Stimulated activated CD8-positive, alpha-beta memory T cell treated with anti-CD3 and anti-CD28 coated beads, Interleukin-7, amount 100 ng/mL, for 48 hours (primary cell): ENCODE measurements around the gene PHRF1.
"Not testable (repeated sequence)": the region's sequence is repeated elsewhere in the genome, so short reads cannot be mapped to it uniquely, and the experiment has no call there.

Source experiments
- DNase-seq, 2 donors: peaks; one replicate each; pipeline ENCODE4 v3.0.0-alpha.2; 2020; ENCODE audit warnings: low read depth in 1 of 2; ENCODE audit errors: extremely low read depth in 1 of 2

PHRF1 gene

GRCh38 chr11:573146-573759 lies 3.0 kb upstream of the PHRF1 start:
- no peak for DNase-seq

GRCh38 chr11:574031-574570 lies 2.2 kb upstream of the PHRF1 start:
- DNase-seq: not testable (repeated sequence)

- no peak for DNase-seq
Observed at GRCh38 chr11:574632-575312, 1.5 kb upstream of the PHRF1 start.

- DNase-seq: no peak
Observed at GRCh38 chr11:575313-575995, 816 bp upstream of the PHRF1 start.

- no peak for DNase-seq
Observed at GRCh38 chr11:576811-577610, 741 bp downstream of the PHRF1 start.

GRCh38 chr11:577611-577894 lies 1.3 kb downstream of the PHRF1 start:
- no peak for DNase-seq

- DNase-seq: no peak
Observed at GRCh38 chr11:578276-579035, 2.2 kb downstream of the PHRF1 start.

- no peak for DNase-seq
Observed at GRCh38 chr11:579830-580601, 3.7 kb downstream of the PHRF1 start.

GRCh38 chr11:581342-581741 lies 5.1 kb downstream of the PHRF1 start:
- no peak for DNase-seq

GRCh38 chr11:581752-582151 lies 5.5 kb downstream of the PHRF1 start:
- no peak for DNase-seq

GRCh38 chr11:584287-584686 lies 8.0 kb downstream of the PHRF1 start:
- DNase-seq: no peak

- DNase-seq: no peak
Observed at GRCh38 chr11:586376-587316, 10.4 kb downstream of the PHRF1 start.

- no peak for DNase-seq
Observed at GRCh38 chr11:587546-587945, 11.3 kb downstream of the PHRF1 start.

- peak; percentile 37 to 71 for DNase-seq
Observed at GRCh38 chr11:587978-588380, 11.7 kb downstream of the PHRF1 start.

- DNase-seq: no peak
Observed at GRCh38 chr11:589798-590197, 13.5 kb downstream of the PHRF1 start.

GRCh38 chr11:590997-591396 lies 14.7 kb downstream of the PHRF1 start:
- no peak for DNase-seq

GRCh38 chr11:592501-592900 lies 16.2 kb downstream of the PHRF1 start:
- DNase-seq: no peak

- DNase-seq: no peak
Observed at GRCh38 chr11:592918-593317, 16.6 kb downstream of the PHRF1 start.

GRCh38 chr11:593347-593746 lies 17.1 kb downstream of the PHRF1 start:
- no peak for DNase-seq
